ENCODE measurements around the gene SHMT1.
"Not testable (repeated sequence)": the region's sequence is repeated elsewhere in the genome, so short reads cannot be mapped to it uniquely, and the experiment has no call there.

The SHMT1 gene

DNA sequence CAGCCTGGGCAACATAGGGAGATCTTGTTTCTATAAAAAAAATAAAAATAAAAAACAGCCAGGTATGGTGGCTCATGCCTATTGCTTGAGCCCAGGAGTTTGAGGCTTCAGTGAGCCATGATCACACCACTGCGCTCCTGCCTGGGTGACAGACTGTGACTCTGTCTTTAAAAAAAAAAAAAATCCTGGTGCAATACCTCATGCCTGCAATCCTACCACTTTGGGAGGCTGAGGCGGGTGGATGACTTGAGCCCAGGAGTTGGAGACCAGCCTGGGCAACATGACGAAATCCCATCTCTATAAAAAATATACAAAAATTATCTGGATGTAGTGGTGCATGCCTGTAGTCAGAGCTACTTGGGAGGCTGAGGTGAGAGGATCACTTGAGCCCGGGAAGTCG is 15.3 kb upstream of the SHMT1 start:
- not testable (repeated sequence) for DNase-seq (ENCODE audit: low read depth in 2 of 2)

- no peak for DNase-seq (ENCODE audit: low read depth in 2 of 2)
Observed at GRCh38 chr17:18378205-18378505, 14.8 kb upstream of the SHMT1 start.

GRCh38 chr17:18377437-18378204 is 14.3 kb upstream of the SHMT1 start, which contains the start of gene EVPLL:
Gene EVPLL, plus strand, starts transcription at chr17:18377778. Its CDS starts 3,160 bp downstream, at chr17:18380938.
- no peak for DNase-seq (ENCODE audit: low read depth in 2 of 2)

DNA sequence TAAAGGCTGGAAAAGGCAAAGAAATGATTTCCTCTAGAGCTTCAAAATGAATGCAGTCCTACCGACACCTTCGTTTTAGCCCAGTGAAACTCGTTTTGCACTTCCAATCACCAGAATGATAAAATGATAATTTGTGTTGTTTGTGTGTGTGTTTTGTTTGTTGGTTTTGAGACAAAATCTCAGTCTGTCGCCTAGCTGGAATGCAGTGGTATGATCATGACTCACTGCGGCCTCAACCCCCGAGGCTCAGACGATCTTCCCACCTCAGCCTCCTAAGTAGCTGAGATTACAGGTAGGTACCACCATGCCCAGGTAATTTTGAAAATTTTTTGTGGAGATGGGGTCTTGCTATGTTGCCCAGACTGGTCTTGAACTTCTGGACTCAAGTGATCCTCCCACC is 10.9 kb upstream of the SHMT1 start:
- DNase-seq (ENCODE audit: low read depth in 2 of 2), result no peak

DNA sequence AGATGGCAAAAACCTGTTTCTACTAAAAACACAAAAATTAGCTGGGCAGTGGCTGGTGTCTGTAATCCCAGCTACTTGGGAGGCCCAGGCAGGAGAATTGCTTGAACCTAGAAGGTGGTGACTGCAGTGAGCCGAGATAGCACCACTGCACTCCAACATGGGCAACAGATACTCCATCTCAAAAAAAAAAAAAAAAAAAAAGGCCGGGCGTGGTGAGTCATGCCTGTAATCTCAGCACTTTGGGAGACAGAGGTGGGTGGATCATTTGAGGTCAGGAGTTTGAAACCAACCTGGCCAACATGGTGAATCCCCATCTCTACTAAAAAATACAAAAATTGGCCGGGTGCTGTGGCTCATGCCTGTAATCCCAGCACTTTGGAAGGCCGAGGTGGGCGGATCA is 9.8 kb upstream of the SHMT1 start:
- DNase-seq (ENCODE audit: low read depth in 2 of 2), result not testable (repeated sequence)

DNA sequence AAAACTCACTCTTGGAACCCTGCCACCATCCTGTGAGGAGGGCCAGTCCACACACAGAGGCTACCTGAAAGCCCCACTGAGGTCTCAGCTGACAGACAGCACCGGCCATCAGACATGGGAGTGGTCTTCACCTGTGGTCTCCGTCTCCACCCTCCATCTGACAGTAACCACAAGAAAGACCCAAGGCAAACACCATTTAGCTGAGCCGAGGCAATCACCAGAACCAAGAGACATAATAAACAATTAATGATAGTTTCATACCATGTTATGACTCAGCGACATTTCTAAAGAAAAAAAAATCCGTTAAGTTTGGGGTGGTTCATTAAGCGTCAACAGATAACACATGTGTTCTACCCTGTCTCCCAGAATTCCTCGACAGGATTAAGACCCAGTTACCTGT is 8.1 kb upstream of the SHMT1 start:
- no peak for DNase-seq (ENCODE audit: low read depth in 2 of 2)

GRCh38 chr17:18370761-18371160 is 7.4 kb upstream of the SHMT1 start:
- no peak for DNase-seq (ENCODE audit: low read depth in 2 of 2)

DNA sequence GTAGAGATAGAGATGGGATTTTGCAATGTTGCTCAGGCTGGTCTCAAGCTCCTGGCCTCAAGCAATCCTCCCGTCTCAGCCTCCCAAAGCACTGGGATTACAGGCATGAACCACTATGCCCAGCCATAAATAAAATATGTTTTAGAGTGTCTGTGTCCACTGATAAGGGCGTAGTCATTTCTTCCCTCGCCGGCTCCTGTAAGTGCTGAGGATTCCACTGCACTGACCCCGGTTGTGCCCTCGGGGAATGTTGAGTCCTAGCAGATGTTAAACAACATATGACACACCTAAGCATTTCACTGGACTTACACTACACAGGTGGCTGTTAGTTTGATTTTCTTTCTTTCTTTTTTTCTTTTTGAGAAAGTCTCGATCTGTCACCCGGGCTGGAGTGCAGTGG is 5.6 kb upstream of the SHMT1 start:
- no peak for DNase-seq (ENCODE audit: low read depth in 2 of 2)

GRCh38 chr17:18364166-18364565 is 816 bp upstream of the SHMT1 start:
- no peak for DNase-seq (ENCODE audit: low read depth in 2 of 2)

DNA sequence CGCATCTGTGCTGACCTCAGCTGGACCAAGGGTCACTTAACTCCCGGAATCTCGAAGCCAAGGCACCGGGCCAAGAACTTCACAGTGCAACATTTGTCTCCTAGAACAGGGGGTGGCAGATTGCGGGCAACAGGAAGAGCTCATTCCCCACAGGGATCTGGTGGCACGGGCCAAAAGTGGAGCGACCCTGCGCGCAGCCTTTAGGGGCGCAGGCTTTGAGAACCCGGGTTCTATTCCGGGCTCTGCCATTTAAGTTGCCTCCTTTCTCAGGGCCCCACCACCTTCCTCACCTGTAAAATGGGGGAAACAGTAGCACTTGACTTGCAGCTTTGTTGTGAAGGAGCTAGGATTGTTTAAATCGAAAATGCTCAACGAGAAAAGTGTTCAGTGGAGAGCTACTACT is 651 bp downstream of the SHMT1 start:
- DNase-seq (ENCODE audit: low read depth in 2 of 2), result no peak

DNA sequence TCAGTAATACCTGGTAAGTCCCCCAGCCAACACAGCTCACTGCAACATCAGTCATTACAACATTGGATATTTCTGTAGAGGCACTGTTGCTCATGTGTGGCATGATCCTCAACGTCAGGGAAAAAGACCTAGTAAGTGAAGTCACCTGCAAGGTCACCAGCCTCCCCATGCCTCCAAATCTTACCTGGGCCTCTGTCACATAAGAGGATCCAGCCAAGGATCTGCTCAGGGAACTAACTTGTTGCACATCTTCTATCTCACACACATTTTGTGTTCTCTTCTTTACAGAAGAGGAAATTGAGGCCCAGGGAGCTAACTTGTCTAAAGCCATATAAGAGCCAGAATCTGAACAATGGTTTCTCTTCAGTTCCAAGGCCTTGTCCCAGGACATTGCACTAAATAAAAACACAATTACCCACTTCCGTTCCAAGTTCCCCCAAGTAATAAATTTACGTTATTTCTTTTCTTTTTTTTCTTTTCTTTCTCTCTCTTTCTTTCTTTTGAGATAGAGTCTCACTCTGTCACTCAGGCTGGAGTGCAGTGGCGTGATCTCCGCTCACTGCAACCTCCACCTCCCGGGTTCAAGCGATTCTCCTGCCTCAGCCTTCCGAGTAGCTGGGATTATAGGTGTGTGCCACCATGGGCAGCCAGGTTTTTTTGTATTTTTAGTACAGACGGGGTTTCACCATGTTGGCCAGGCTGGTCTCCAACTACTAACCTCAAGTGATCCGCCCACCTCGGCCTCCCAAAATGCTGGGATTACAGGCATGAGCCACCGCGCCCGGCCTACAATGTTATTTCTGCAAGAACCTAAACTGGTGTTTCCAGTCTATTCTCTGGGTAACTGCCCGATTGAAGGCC is 1.3 kb downstream of the SHMT1 start:
- no peak for DNase-seq (ENCODE audit: low read depth in 2 of 2)

- no peak for DNase-seq (ENCODE audit: low read depth in 2 of 2)
Observed at GRCh38 chr17:18360518-18360917, 2.8 kb downstream of the SHMT1 start.

DNA sequence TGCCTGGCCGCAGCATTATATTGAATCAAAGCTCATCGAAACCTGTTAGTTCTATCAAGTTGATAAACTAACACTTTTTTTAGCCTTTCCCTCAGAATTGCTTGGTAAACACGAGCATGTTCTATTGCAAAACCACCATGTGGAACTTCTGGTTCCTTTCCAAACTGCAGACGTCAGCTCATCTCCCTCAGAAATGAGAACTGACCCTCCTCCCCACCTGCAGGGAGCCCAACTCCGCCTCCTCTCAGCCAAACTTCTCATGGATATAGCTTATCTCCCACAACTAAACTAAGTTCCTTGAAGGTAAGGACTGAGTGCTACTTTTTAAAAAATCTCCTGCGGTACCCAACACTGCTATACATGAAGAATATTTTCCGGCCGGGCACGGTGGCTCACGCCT is 6.7 kb downstream of the SHMT1 start:
- DNase-seq (ENCODE audit: low read depth in 2 of 2), result no peak

DNA sequence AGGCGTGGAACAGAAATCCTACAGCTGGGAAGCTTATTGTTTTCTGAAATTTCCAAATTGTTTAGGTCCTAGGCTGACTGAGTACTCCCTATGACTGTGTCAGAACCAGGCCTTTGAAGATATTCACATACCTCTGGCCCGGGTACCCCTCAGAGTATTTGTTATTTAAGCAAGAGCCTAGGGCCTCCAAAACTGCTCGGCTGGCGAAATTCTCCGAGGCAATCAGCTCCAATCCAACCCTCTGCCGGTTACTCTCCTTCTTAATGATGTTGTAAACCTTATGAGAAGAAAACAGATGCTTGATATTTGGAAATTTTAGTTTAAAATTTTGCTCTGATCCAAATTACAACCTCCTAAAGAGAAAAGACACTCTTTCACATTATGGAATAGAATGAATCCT is 9.8 kb downstream of the SHMT1 start:
- DNase-seq (ENCODE audit: low read depth in 2 of 2), result no peak

GRCh38 chr17:18344021-18344420 is 19.3 kb downstream of the SHMT1 start:
- no peak for DNase-seq (ENCODE audit: low read depth in 2 of 2)

- DNase-seq (ENCODE audit: low read depth in 2 of 2), result no peak
Observed at GRCh38 chr17:18339933-18340332, 23.4 kb downstream of the SHMT1 start.

DNA sequence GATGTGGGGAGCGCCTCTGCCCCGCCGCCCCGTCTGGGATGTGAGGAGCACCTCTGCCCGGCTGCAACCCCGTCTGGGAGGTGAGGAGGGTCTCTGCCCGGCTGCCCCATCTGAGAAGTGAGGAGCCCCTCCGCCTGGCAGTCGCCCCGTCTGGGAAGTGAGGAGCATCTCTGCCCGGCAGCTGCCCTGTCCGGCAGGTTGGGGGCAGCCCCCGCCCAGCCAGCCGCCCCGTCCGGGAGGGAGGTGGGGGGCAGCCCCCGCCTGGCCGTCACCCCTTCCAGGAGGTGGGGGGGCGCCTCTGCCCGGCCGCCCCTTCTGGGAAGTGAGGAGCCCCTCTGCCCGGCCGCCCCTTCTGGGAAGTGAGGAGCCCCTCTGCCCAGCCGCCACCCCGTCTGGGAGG is 25.2 kb downstream of the SHMT1 start:
- not testable (repeated sequence) for DNase-seq (ENCODE audit: low read depth in 2 of 2)

DNA sequence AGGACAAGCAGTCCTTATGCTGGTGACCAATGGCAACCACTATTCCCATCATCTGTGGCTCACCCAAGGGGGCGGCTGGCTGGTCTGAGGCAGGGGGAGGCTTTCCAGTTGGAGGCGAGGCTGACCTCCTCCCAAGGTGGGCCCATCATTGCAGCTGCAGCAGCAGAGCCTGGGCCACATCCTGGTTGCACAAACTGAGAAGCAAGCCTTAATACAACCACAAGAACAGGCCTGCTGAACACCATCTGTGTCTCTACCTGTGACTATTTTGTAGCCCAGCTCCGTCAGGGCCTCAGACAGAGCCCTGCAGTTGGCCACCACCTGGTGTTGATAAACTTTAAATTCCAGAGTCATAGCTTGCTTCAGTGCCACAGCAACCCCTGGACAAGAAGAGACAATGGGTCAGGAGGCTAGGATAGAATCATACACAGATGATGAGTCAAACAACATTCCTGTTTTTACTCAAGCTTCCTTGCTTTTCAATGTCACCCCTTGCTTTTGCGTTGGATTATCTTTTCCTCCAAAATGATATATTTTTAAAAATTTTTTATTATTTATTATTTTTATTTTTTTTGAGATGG is 30.4 kb downstream of the SHMT1 start:
- DNase-seq (ENCODE audit: low read depth in 2 of 2), result no peak

DNA sequence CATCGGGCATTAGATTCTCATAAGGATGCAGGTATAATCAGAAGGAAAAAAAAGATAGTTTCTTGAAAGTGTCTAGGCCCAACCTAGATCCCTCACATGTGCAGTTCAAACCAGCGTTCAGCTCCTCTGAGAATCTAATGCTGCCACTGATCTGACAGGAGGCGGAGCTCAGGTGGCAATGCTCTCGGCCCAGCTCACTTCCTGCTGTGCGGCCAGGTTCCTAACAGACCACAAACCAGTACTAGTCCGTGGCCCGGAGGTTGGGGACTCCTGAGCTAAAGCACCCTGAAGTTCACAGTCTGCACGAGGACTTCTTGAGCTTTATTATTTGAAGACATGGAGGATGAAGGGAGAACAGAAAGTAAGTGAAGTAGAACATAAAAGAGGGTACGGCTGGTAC is 31.5 kb downstream of the SHMT1 start:
- DNase-seq (ENCODE audit: low read depth in 2 of 2), result no peak

GRCh38 chr17:18328643-18329204 is 34.6 kb downstream of the SHMT1 start:
- DNase-seq (ENCODE audit: low read depth in 2 of 2), result no peak

- DNase-seq (ENCODE audit: low read depth in 2 of 2), result no peak
Observed at GRCh38 chr17:18327556-18327955, 35.8 kb downstream of the SHMT1 start.

DNA sequence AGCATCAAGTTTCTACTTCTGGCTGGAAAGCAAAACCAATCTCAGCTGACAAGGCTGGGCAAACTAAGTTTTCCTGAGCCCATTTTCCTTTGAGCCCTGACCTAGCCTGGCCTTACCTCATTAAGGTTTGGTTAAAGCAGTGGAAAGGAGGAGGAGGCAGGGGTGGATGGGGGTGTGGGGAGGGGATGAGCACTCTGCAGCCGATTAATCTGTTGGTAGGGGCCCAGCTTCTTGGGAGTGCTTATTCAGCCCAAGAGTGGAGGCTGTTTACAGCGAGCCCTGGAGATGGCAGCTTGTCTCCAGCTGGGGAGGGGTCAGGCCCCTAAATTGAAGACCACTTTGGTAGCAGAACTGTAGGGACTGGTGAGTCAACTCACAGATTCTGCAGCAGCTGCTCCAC is 36.3 kb downstream of the SHMT1 start:
- no peak for DNase-seq (ENCODE audit: low read depth in 2 of 2)

DNA sequence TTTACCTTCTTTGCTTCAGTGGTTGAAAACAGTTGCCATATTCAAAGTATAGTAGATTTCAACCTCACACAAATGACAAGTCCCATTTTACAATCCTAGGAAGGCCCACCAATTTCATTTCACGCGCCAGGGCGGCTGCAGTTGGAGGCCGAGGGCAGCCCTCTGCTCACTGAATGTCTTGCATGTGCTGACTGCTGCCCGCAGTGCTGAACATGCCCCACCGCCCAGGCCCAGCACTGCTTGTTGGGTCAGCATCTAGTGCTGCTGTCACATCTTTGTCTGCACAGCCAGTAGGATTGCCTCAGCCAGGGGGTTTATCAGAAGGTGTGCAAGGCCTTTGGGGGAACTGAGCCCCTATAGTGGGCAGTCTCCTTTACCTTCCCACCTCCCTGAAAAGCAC is 36.8 kb downstream of the SHMT1 start:
- no peak for DNase-seq (ENCODE audit: low read depth in 2 of 2)
